HG02943 (cell line): ENCODE measurements around the gene CAMK2G.
A peak's percentile ranks its signal among the peaks of the same experiment; 100 is the strongest.
"Not testable (repeated sequence)": the region's sequence is repeated elsewhere in the genome, so short reads cannot be mapped to it uniquely, and the experiment has no call there.

Source experiments
- ATAC-seq: cut with Tn5 transposase; IDR thresholded peaks from one replicate; pipeline ENCODE4 v1.9.1; 2021; ENCODE audit warnings: mild to moderate bottlenecking, low read depth, moderate library complexity; ENCODE audit not compliant: unreplicated experiment

The CAMK2G gene

DNA sequence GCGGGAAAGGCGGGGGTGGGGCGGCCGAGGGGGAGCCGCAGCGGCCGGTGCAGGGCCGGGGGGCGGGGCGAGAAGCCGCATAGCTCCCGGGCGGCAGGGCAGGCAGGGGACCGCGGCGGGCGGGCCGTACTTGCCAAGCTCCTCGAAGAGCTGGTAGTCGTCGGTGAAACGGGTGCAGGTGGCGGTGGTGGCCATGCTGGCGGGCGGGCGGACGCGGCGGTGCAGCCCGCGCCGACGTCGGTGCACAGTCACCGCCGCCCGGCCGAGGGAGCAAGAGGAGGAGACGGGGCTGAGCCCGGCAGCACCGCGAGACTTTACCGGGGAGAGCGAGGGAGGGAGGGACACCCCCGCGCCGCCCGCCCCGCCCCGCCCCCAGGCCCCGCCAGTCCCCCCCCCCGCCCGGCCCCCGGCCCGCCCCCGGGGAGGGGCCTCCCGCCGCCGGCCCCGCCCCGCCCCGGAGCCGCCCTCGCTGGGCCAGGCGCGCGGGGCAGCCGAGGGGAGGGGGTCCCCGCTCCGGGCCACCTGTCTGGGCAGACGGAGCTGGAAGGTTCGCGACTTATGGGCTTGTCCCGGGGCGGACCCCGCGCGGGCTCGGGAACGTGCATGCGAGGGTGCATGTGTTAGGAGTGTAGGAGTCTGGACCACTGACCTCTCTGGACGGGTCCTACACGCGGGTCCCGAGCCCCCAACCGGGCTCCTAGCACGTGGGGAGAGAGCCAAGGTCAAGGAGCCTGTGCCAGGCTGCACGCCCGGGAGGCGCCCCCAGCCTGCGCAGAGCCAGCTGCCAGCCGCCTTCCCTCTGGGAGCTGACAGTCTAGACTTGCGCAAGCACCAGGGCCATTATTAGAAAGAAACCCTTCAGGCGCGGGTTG lies at the start of gene CAMK2G:
CAMK2G (minus strand) TSS at position 289 of the 872 bp plus-strand sequence; CDS start at position 195, 94 bp downstream.
- ATAC-seq: peak; percentile 67

DNA sequence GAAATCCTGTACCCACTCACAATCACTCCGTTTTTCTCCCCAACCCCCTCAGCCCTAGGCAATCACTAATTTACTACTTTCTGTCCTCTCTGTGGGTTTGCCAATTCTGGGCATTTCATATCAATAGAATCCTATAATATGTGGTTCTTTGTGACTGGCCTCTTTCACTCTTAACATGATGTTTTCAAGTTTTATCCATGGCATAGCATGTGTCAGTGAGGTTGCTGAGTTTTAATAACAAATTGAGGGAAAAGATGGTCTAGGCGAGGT lies 48.4 kb upstream of the CAMK2G start:
- no peak for ATAC-seq

DNA sequence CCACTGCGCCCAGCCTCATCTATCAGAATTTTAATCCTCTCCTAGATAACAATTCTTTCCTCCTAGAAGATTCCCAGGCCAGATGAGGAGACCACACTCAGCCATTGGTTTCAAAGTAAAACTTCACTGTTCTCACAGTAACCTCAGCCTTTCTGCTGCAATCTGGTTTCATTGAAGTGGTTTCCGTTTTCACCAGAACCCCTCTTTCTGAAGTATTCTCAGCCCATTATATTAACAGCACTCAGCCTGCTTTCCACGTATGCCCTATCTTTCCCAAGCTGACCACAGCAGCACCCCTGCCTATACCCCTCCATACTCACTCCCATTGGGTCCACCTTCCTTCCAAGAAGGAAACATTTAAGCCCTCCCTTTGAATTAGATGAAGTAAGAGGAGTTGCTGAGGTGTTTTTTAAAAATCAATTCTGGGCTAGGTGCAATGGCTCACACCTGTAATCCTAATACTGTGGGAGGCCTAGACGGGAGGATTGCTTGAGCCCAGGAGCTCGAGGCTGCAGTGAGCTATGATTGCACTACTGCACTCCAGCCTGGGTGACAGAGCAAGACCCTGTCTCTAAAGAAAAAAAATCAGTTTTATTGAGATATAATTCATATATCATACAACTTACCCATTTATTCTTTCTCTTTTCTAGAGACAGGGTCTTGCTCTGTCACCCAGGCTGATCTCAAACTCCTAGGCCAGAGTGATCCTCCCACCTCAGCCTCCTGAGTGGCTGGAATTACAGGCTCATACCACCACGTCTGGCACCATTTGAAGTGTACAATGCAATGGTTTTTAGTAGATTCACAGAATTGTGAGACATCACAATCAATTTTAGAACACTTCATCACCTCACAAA lies 47.9 kb upstream of the CAMK2G start:
- ATAC-seq: no peak

DNA sequence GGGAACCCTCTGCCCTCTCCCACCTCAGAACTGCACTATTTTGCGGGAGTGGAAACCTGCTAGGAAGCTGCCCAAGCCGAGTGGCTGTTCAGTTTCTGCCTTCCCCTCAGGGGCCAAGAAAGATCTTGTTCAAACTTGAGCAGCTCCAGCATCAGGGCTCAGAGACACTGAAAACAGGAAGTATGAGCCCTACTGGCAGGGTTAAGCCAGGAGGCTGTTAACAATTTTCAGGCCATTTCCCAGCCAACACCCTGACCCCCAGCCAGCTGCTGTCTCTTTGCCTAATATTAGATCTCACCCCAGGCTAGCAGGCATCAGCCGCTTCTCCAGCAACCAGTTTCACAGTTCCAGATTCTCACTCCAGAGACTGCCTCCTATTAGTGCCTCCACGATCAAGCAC lies 45.7 kb upstream of the CAMK2G start:
- no peak for ATAC-seq

DNA sequence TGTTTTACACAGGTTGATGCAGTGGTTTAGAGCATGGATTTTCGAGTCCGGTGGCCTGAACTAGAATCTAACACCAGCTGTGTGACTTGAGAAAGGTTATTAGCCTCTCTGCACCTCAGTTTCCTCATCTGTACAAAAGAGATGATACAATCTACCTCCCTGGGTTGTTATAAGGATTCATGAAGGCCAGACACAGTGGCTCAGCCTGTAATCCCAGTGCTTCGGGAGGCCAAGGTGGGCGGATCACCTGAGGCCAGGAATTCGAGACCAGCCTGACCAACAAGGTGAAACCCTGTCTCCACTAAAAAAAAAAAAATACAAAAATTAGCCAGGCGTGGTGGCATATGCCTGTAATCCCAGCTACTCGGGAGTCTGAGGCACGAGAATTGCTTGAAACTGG lies 45.1 kb upstream of the CAMK2G start:
- ATAC-seq: not testable (repeated sequence)

DNA sequence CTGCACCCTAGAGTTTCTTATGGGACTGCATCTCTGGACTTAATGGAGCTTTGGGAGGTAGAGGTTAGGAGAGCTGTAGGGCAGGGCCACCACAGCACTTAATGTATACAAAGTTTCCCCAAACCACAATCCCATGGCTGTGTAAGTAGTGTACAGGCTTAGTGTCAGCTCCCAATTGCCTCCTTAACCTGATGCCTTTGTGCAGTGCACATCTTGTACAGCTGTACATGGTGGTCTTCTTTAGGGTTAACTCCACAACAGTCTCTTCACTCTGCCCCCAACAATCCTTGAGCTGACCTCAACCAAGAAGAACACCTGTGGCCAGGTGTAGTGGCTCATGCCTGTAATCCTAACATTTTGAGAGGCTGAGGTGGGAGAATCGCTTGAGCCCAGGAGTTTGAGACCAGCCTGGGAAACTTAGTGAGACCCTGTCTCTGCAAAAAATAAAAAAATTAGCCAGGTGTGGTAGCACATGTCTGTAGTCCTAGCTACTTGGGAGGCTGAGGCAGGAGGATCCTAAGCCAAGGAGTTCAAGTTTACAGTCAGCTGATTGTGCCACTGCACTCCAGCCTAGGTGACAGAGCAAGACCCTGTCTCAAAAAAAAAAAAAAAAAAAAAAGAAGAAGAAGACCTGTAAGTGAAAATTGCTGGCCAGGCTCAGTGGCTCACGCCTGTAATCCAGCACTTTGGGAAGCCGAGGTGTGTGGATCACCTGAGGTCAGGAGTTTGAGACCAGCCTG lies 43.4 kb upstream of the CAMK2G start:
- no peak for ATAC-seq

DNA sequence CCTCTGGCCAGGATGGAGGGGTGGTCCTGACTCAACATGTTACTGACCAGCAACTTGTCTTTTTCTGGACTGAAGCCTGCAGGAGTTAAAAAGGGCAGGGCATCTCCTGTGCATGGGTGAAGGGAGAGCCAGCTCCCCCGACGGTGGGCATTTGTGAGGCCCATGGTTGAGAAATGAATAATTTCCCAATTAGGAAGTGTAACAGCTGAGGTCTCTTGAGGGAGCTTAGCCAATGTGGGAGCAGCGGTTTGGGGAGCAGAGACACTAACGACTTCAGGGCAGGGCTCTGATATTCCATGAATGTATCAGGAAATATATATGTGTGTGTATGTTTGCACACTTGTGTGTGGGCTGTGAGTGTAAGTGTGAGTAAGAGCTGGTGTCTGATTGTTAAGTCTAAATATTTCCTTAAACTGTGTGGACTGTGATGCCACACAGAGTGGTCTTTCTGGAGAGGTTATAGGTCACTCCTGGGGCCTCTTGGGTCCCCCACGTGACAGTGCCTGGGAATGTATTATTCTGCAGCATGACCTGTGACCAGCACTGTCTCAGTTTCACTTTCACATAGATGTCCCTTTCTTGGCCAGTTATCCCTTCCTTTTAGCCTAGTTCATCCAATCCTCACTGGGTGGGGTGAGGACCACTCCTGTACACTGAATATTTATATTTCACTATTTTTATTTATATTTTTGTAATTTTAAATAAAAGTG lies 42.6 kb upstream of the CAMK2G start:
- no peak for ATAC-seq

DNA sequence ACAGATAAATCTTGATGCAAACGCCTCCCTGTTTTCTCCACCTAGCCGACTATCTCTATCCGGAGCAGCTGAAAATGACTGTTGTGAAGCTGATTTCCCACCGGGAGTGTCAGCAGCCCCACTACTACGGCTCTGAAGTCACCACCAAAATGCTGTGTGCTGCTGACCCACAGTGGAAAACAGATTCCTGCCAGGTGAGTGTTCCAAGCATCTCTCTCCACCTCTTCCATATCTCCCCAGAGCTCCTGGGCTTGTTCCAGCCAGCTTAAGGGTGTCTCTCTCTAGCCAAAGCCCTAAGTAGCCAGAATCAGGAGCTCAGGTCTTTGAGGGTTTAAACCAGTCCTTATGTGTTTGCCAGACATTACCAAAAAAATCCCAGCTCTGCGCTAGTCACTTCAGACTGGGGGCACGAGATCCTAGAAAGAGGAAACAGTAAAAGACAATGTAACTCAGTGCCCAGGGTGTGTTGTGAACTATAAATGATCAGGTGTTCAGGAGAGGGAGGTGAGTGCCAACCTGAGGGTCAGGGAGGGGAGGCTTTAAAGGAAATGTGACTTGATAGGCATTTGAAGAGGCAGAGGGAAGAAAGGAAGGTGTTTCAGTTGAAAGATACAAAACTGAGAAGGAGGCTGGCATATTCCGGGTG lies 41.0 kb upstream of the CAMK2G start:
- ATAC-seq: no peak

DNA sequence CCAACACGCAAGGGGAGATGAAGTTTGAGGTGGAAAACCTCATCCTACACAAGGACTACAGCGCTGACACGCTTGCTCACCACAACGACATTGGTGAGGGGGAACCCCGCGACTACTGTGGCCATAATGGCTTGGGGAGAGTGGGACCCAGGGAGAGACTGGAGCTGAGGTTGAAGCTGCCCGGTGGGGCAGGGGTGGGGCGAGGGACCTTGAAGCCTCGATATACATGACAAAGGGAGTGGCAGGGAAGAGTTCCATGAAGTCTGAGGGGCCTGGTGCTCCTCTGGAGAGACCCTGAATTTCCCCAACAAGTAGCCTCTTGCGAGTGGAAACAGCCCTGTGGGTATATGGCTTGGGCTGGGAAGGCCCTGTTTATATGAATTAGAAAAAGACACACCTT lies 39.7 kb upstream of the CAMK2G start:
- ATAC-seq: no peak

DNA sequence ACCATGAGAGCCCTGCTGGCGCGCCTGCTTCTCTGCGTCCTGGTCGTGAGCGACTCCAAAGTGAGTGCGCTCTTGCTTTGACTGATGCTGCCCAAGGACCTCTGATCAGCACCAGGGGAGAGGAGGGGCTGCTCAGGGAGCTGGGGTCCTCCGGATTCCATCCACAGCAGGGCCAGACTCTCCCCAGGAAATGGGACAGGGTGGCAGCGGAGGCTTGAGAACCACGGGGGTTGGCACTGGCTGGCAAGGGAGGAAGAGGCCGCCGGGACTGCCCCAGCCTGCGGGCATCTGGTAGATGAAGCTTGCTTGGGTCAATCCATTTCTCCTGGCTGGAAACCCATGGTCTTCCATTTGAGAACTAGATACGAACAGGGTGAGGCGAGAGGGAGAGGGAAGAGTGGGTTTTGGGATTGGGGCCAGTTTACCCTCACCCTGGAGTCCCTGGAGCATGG lies 37.2 kb upstream of the CAMK2G start:
- ATAC-seq: no peak

DNA sequence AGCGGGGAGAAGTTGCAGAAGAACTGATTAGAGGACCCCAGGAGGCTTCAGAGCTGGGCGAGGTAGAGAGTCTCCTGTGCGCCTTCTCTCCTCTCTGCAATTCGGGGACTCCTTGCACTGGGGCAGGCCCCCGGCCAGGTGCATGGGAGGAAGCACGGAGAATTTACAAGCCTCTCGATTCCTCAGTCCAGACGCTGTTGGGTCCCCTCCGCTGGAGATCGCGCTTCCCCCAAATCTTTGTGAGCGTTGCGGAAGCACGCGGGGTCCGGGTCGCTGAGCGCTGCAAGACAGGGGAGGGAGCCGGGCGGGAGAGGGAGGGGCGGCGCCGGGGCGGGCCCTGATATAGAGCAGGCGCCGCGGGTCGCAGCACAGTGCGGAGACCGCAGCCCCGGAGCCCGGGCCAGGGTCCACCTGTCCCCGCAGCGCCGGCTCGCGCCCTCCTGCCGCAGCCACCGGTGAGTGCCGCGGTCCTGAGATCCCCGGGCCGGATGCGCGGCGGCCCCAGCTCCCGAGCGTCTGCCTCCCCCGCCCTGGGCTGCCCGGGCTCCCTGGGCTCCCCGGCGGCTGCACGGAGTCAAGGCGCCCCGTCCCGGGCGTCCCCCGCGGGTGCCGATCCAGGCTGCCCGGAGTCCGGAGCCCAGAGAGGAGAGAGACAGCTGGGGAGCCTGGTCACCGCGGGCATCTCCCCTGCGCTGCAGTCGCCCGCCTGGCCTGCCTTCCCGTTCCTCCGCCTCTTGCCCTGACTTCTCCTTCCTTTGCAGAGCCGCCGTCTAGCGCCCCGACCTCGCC lies 36.6 kb upstream of the CAMK2G start, which contains the start of gene PLAU:
PLAU (plus strand) TSS at position 369 of the 789 bp plus-strand sequence. CDS start 424 bp downstream, outside the sequence.
- no peak for ATAC-seq

DNA sequence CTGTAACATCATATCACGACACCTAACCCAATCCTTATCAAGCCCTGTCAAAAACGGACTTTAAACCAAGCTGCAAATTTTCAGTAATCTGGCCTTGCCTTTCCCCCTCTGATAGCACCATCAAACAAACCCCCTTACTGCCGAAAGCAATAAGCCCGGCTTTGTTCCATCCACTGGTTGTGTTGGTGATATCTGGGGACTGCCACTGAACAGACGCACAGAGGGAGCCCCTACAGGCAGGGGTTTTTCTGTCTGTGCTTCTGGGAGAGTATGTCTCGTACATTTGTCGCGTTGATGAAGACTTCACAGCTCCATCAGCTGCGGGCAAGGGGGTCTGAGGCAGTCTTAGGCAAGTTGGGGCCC lies 36.0 kb upstream of the CAMK2G start:
- no peak for ATAC-seq

DNA sequence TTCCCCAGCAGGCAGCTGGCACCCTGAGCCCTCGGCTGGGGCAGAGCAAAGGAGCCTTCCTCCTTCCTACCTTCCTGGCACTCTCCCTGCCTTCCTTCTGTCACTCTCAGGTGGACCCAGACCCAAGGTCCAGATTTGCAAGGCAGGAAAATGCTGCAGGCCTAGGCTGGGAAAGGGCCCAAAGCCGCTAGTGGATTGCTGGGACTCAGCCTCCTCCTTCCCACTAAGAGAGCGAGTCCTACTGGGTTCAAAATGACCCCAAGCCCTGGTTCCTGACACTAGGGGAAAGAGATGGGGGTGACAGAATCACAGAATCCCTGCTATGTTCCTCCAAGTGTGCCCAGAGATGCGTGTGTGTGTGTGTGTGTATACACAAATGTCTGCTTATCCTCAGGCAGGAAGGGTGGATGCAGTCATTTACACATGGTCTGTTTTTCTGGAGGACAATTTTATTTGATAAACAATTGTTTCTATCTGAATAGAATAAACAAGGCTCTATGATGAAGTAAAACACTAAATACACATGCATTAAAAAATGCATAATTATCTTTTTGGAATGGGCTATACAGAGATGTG lies 35.3 kb upstream of the CAMK2G start:
- ATAC-seq: no peak

DNA sequence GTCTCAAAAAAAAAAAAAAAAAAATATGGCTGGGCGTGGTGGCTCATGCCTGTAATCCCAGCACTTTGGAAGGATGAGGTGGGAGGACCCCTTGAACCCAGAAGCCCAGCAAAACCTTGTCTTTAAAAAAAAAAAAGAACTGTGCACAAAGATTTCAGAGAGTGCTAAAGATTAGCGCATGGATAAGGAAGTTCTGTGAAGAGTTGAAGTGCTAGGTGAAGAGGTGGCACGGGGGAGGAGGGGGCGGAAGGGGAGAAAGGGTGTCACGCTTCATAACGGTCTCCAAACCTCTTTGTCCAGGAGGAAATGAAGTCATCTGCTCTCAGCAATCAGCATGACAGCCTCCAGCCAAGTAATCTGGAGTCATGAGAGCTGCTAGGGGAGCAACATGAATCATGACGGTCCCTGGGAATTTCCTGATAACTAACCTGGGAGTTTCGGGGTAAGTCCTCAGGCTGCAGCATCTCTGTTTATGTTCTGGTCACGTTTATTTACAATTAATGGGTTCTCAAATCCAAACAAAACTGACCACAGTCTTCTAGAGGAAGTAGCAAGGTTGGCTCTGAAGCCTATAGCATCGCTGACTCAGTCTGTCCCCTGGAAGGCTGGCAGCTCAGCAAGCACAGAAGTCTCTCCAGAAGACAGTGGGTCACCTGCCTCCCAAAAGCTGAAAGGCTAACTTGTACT lies 34.6 kb upstream of the CAMK2G start:
- ATAC-seq: no peak

DNA sequence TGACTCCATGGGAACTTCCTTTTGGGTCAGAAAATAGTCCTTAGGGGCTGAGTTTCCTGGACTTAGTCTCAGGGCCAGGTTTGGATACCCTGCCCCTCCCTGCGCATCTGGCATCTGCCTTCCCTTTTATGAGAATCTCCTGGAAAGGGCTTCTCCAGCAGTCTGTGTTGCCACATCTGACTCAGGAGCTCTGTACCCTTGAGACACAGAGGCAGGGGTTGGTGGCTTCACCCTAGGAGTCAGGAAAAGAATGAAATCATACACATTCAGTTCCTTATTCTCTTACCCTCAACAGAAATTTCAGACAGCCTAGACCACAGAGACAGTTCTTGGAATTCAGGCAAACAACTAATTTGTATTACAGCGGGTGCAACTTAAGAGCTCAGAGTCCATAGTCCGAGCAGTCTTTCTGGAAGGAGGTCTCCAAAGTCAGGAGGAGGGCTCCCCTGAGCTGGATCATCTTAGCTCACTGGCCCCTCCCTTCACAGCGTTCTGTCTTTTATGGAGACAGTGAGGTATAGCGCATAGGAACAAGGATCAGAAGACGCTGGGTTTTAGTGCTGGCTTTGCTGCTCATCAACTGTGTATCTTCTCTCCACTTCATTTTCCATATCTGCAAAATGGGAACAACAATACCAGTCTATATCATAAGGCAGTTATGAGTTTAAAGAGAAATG lies 33.6 kb upstream of the CAMK2G start:
- no peak for ATAC-seq

DNA sequence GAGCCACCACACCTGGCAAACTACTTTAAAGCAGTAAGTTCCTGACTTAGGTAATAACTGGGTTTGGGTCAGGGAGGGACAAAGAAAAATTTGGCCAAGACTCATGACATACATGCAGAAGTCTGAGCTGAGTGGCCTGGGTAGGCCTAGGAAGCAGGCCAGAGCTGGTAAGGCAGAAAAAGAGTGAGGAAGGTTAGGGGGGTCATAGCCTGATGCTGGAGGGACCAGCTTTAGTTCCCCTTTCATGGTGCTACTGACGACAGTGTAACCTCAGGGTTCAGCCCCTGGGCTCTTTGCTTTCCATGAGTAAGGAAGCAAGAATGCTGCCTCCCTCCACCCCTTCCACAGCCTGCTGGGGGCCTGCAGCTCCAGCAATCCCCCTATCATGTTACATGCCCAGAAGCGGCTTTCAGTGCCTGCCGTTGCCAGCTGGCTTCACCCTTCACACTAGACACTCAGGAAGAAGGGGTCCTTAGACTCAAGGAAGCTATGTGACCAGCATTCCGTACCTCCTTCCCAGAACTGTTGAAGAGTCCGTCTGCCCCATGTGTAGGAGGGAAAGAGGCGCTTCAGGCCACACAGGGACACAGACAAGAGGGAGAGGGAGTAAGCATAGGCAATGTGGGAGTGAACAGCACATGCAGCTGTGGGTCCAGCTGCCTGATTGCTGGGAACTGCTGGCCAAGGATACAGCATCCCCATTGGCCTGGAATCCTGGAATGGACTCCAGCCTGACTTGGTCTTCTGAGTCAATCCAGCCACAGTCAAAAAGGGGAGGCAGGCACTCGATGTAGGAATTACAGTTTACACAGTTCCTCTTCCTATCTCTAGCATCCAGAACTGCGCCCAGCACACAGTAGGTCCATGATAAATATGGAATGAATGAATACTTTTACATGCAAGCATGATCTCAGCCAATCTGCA lies 32.4 kb upstream of the CAMK2G start:
- ATAC-seq: no peak
